Caco-2 (cell line): Measurements from ENCODE around the gene HLX. TPM values are rescaled to one million over a fixed set of nuclear protein-coding genes. Genes with fewer than 3 reads are reported as not detected.

Source experiments
- BruUV-seq: library from RNA; stranded (reverse); fragments of 400-500 nt; replicated peaks from 2 replicates; lab custom pipeline; 2021; lab: Mats Ljungman, UMichigan
- CTCF ChIA-PET: fragments of 300-600 bp; sonication (Branson Sonifier 250); formaldehyde crosslinking; loops from one replicate; lab custom pipeline; 2022; ENCODE audit warnings: antibody characterized with exemption; lab: Charles Lee
- POLR2A ChIA-PET: fragments of 300-600 bp; sonication (Branson Sonifier 250); formaldehyde crosslinking; loops from one replicate; lab custom pipeline; 2022; ENCODE audit warnings: antibody characterized with exemption; lab: Charles Lee
- DNase-seq, 2 experiments: peaks; one replicate each; pipeline versions ENCODE4 v3.0.0 to v3.0.0-alpha.2; 2020 to 2022
- H3K27me3 ChIP-seq: replicated peaks from 2 replicates; pipeline ENCODE4 v1.6.0; 2011; ENCODE audit warnings: low read length; ENCODE audit not compliant: control insufficient read depth, insufficient read depth
- H3K36me3 ChIP-seq: 2 replicates; pipeline ENCODE4 v1.5.1; 2011; ENCODE audit warnings: low read length; ENCODE audit not compliant: control insufficient read depth, insufficient read depth
- H3K4me1 ChIP-seq: fragments of 250-450 bp; sonication (Bioruptor Pico); 2 replicates; pipeline ENCODE4 v1.5.1; 2020; ENCODE audit warnings: mild to moderate bottlenecking
- H3K4me3 ChIP-seq: 2 replicates; pipeline ENCODE4 v1.5.1; 2011; ENCODE audit warnings: low read depth, mild to moderate bottlenecking, control low read depth, low read length
- H3K9me3 ChIP-seq: fragments of 250-450 bp; sonication (Bioruptor Pico); 2 replicates; pipeline ENCODE4 v1.5.1; 2020; ENCODE audit warnings: mild to moderate bottlenecking, moderate library complexity
- H3K27ac Mint-ChIP-seq: one replicate; pipeline ENCODE4 v1.8.0; 2022; ENCODE audit warnings: mixed read lengths; ENCODE audit not compliant: unreplicated experiment
- H3K27me3 Mint-ChIP-seq: one replicate; pipeline ENCODE4 v1.8.0; 2022; ENCODE audit warnings: mixed read lengths; ENCODE audit not compliant: insufficient read depth, unreplicated experiment
- H3K36me3 Mint-ChIP-seq: one replicate; pipeline ENCODE4 v1.8.0; 2022; ENCODE audit warnings: mild to moderate bottlenecking, mixed read lengths; ENCODE audit not compliant: insufficient read depth, unreplicated experiment
- H3K4me1 Mint-ChIP-seq: one replicate; pipeline ENCODE4 v1.8.0; 2022; ENCODE audit warnings: low read depth, mixed read lengths; ENCODE audit not compliant: unreplicated experiment
- H3K4me3 Mint-ChIP-seq: one replicate; pipeline ENCODE4 v1.8.0; 2022; ENCODE audit warnings: mild to moderate bottlenecking, moderate library complexity, mixed read lengths; ENCODE audit not compliant: unreplicated experiment
- H3K9me3 Mint-ChIP-seq: one replicate; pipeline ENCODE4 v1.8.0; 2022; ENCODE audit warnings: mixed read lengths; ENCODE audit not compliant: unreplicated experiment
- intact Hi-C: fragments of 100-400 bp; cut with micrococcal nuclease; formaldehyde crosslinking; loops from one replicate; pipeline ENCODE4 v1.10.0; 2022; ENCODE audit not compliant: unreplicated experiment
- total RNA-seq: library from RNA; stranded (reverse); gene quantifications from 2 replicates; pipeline ENCODE4 v1.2.3, GENCODE V29; 2022
- TF ChIP-seq, protein P1 (sequence below), 2 experiments: fragments of 200-600 bp in 1 of 2; IDR thresholded peaks; 1 replicate in 1 of 2; 2 replicates in 1 of 2; pipeline versions ENCODE4 v1.5.1 to v1.8.0; 2011 to 2022; ENCODE audit warnings: antibody characterized with exemption in 1 of 2, control low read depth in 1 of 2, inconsistent platforms in 1 of 2, low read depth in 1 of 2, low read length in 1 of 2, mild to moderate bottlenecking in 1 of 2, moderate library complexity in 1 of 2; ENCODE audit not compliant: insufficient read depth in 1 of 2, severe bottlenecking in 1 of 2, unreplicated experiment in 1 of 2

Gene HLX
- total RNA-seq, 1 experiment from 2014 or later: not detected

DNA sequence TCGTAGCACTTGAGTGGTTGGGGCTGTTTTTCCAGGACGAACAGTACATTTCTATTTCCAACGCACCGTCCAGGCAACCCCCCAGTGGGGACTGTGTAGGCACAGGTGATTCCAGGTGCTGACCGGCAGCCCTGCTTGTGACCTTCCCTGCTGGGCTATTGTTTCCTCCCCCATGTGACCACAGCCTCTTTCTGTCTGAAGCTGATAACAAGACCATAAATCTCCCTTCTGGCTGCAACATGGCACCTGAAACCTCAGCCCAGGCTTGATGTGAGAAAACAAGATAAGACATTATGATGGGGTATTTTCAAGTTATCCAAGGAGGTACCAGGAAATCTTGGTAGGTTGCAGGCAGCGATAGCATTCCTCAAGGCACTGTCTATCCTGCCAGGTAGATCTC lies 48.2 kb downstream of the HLX start:
- ChIA-PET CTCF (no interaction called here), POLR2A (no interaction called here)
- no peaks in the 10 kb centered on the region for H3K36me3 ChIP-seq
- H3K4me3 ChIP-seq: no peak overlapping the region
- Mint-ChIP-seq H3K27ac (no peak overlapping the region), H3K4me3 (no peak overlapping the region), H3K9me3 (no peaks in the 10 kb centered on the region), H3K4me1 (no peaks in the 10 kb centered on the region), H3K36me3 (no peaks in the 10 kb centered on the region), H3K27me3 (peaks cover 3% of the 10 kb centered on the region)
- peak; percentile 27 to 45 for DNase-seq
- H3K4me1 ChIP-seq: no peaks in the 10 kb centered on the region
- intact Hi-C loops: no loop called here
- H3K27me3 ChIP-seq: no peaks in the 10 kb centered on the region
- TF ChIP-seq, protein P1, sequence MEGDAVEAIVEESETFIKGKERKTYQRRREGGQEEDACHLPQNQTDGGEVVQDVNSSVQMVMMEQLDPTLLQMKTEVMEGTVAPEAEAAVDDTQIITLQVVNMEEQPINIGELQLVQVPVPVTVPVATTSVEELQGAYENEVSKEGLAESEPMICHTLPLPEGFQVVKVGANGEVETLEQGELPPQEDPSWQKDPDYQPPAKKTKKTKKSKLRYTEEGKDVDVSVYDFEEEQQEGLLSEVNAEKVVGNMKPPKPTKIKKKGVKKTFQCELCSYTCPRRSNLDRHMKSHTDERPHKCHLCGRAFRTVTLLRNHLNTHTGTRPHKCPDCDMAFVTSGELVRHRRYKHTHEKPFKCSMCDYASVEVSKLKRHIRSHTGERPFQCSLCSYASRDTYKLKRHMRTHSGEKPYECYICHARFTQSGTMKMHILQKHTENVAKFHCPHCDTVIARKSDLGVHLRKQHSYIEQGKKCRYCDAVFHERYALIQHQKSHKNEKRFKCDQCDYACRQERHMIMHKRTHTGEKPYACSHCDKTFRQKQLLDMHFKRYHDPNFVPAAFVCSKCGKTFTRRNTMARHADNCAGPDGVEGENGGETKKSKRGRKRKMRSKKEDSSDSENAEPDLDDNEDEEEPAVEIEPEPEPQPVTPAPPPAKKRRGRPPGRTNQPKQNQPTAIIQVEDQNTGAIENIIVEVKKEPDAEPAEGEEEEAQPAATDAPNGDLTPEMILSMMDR (IDR thresholded peaks at IDR 0.05; ENCODE audit: insufficient read depth in 1 of 2, low read depth in 1 of 2, low read length in 1 of 2, severe bottlenecking in 1 of 2, unreplicated experiment in 1 of 2): no peak
- no TSS peak for BruUV-seq
- H3K9me3 ChIP-seq: no peaks in the 10 kb centered on the region

GRCh38 chr1:220928320-220928719 lies 49.1 kb downstream of the HLX start:
- no peaks in the 10 kb centered on the region for H3K36me3 ChIP-seq
- ChIA-PET CTCF (no interaction called here), POLR2A (no interaction called here)
- Mint-ChIP-seq H3K27me3 (peaks cover 3% of the 10 kb centered on the region), H3K9me3 (no peaks in the 10 kb centered on the region), H3K4me3 (no peak overlapping the region), H3K4me1 (no peaks in the 10 kb centered on the region), H3K36me3 (no peaks in the 10 kb centered on the region), H3K27ac (no peak overlapping the region)
- no peaks in the 10 kb centered on the region for H3K27me3 ChIP-seq
- intact Hi-C loops: no loop called here
- BruUV-seq: no TSS peak
- TF ChIP-seq, protein P1 (IDR thresholded peaks at IDR 0.05; ENCODE audit: insufficient read depth in 1 of 2, low read depth in 1 of 2, low read length in 1 of 2, severe bottlenecking in 1 of 2, unreplicated experiment in 1 of 2): no peak
- no peak for DNase-seq
- no peaks in the 10 kb centered on the region for H3K9me3 ChIP-seq
- H3K4me3 ChIP-seq: no peak overlapping the region
- no peaks in the 10 kb centered on the region for H3K4me1 ChIP-seq

DNA sequence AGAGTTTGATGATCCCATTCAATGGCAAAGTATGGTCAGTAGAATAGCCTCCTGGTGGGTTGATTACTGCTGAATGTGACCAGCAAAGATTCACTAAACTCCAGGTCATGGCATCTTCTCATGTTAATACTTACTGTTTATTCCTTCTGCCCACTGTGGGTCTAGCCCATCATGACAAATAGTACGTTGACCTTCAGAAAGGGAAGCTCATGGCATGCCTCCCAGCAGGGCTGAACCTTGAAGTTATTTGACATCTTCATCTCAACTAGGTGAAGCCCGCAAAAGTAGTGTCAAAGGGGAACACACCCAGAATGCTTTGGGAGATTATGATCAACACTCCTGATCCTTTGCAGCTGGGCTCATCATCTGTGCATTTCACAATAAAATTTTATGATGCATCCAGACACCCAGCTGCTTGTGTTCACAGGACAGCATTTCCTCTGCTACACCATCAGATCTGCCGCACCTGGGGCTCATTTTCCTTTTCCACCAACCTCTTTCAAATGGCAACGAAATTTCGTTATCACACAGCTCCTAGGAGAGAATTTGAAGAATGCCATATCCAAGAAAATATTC lies 49.6 kb downstream of the HLX start:
- Mint-ChIP-seq H3K4me1 (no peaks in the 10 kb centered on the region), H3K4me3 (no peak overlapping the region), H3K27ac (no peak overlapping the region), H3K27me3 (peaks cover 3% of the 10 kb centered on the region), H3K9me3 (no peaks in the 10 kb centered on the region), H3K36me3 (no peaks in the 10 kb centered on the region)
- no peak for DNase-seq
- no TSS peak for BruUV-seq
- Histone ChIP-seq H3K27me3 (no peaks in the 10 kb centered on the region), H3K4me3 (no peak overlapping the region), H3K36me3 (no peaks in the 10 kb centered on the region), H3K9me3 (no peaks in the 10 kb centered on the region), H3K4me1 (no peaks in the 10 kb centered on the region)
- ChIA-PET POLR2A (no interaction called here), CTCF (no interaction called here)
- intact Hi-C loops: no loop called here
- TF ChIP-seq, protein P1 (IDR thresholded peaks at IDR 0.05; ENCODE audit: insufficient read depth in 1 of 2, low read depth in 1 of 2, low read length in 1 of 2, severe bottlenecking in 1 of 2, unreplicated experiment in 1 of 2): no peak
